GM18909 (cell line): Measurements from ENCODE around the gene GTSE1.

ENCODE experiments used
- ATAC-seq: cut with Tn5 transposase; IDR thresholded peaks from one replicate; pipeline ENCODE4 v1.9.1; 2021; ENCODE audit warnings: mild to moderate bottlenecking; ENCODE audit not compliant: unreplicated experiment, poor library complexity

The GTSE1 gene

DNA sequence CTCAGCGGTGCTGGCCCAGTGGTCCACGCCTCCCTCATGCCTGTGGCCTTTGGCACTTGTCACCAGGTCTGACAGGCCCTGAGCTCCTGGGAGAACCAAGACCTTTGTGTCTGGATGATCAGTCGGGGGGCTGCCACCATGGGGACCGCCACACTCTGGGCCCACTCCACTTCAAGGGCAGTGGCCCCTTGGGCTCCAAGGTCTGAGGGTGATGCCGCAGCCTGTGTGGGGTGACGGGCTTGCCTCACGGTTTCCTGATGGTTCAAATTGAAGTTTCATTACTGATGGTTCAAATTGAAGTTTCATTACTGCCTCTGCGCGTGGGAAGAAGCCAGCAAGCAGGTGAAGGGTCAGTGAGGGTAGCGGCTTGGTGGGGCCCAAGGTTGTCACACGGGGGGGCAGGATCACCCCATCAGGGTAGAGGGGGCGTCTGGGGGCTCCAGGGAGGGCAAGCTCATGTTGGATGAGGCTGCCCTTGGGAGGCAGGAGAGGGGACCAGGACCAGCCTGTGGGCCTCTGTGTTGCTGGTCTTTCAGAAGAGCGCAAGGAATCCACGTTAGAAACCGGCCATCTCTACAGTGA is 66.4 kb downstream of the GTSE1 start:
- ATAC-seq, result no peak

DNA sequence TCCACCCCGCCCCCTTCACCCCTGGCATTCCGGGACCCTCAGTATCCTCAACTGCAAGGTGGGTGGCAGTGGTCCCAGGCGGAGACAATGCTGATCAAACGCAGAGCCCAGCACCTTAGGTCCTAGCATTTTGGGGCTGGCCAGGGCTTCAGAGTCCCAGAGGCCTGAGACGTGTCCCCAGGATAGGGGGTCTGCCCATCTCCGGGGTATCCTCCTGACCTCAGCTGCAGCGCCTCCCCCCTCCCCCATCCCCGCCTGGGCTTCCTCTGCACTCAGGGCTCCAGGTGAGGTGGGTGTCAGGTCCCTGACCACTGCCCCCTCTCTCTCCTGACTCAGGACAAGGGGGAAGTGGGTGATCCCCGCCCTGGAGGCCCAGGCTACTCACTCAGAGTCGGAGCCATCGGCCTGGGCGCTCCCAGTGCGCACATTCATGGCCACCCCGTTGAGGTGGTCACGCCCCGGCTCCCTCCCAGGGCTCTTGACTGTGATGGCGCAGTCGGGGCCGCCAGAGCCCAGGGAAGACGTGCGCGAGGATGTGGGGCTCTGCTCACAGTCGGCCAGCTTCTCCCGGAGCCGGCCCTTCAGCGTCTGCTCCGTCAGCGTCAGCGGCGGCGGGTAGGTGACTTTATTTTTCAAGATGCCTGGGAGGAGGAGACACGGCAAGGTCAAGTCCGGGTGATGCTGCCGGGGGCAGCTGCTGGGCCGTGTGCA is 67.1 kb downstream of the GTSE1 start:
- ATAC-seq, result no peak

DNA sequence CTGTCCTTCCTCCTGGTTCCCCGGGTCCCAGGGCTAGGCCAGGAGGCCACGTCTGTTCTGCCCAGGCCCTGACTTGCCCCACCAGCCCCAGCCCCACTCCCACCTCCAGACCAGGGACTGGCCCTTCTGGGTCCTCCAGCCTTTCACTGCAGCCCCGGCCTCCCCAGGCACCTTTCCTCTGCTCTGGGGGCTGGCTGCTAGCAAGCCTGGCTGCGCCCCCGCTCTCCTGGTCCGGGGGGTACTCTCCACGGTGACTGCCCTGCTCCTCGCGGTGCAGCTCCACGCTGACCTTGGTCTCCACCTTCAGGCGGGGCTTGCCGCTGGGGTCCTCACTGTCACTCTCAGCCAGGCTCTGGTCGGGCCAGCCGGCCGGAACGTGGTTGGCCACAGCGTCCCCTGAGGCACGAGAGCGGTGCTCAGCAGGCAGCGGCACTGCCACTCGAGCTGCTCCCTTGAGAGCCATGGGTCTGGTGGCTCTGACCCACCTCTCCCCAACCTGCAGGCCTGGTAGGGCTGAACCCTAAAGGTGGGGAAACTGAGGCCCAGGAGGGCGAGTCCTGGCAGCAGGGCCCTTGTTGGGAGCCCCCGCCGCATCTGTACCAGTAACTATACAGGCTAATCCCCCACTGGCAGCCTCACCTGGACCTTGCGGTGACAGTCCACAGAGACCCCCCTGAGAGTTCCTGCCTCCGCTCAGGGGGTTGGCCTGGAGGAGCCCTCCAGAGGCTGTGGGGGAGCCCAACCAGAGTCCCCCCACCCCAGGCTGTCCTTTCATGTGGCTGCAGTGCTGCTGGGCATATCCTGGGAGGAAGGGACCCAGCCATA is 67.9 kb downstream of the GTSE1 start:
- ATAC-seq, result no peak

DNA sequence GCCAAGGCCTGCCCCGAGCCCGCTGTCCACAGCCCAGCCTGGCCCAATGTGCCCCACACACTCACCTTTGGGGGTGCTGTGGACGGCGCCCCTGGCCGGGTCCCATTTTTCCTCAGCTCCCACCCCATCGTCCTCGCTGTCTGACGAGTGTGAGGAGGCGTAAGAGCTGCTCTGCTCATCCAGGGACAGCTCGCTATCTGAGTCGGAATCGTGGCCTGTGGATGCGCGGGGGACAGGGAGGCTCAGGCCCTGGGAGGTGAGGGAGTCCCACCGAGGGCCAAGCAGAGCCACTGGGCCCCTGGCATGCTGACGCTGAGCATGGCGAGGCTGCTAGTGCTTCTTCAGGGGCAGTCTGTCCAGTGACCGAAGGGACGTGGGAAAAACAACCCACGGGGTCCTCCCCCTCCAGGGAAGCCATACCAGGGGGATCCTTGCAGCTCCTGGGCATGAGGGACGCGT is 68.5 kb downstream of the GTSE1 start:
- ATAC-seq, result no peak

DNA sequence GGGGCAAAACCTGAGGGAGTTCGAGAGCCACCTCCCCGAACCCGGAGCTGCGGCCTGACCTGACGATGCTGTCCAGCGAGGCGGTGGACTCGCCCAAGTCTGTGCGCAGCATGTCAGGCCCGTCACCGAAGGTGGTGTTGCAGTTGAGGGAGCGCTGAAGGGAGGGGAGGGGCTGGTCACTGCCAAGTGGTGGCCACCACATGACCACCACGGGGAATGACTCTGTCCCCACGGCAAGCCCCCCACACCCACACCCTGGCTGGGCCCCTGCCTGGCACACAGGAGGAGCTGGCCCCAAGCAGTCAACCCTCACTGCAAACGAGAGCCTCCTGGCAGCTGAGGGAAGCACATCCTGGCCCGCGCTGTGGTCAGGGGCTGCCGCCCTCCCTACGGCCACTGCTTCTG is 69.7 kb downstream of the GTSE1 start:
- ATAC-seq, result no peak

DNA sequence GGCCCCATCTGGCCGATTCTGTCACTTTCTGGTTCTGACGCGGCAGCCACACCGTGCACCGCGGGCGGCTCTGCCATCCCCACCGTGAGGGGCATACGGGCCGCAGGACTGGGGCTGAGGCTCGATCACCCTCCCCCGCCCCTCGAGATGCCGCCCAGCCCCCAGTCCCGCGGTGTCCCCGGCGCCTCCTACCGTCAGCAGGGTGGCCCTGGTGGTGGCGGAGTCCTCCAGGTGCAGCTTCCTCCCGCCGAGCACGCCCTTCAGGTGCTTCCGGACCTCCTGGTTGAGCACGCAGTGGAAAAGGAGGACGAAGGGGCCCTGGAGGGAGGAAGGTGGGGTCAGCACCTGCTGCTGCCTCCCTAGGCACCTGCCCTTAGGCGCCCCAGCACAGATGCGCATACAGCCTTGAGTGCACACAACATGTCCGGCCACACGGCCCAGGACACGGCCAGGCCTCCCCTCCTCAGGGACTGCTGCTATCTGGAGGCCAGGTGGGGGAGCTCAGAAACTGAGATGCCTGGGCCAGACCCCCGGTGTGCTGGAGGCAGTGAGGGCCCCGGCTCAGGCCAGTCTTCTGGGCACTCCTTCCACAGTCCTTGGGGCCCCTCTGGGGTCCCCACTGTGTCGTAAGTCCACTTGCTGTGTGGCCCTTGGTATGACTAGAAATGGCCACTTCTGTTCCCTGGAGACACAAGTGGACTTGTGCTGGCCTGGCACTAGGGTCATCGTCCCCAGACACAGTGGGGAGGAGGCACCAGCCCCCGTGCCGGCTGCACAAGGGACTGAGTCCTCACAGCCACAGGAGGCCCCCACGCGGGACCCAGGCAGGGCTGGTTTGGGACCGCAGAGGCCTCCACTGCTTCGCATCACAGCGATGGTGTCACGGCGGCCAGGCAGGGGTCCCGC is 70.4 kb downstream of the GTSE1 start:
- no peak for ATAC-seq

DNA sequence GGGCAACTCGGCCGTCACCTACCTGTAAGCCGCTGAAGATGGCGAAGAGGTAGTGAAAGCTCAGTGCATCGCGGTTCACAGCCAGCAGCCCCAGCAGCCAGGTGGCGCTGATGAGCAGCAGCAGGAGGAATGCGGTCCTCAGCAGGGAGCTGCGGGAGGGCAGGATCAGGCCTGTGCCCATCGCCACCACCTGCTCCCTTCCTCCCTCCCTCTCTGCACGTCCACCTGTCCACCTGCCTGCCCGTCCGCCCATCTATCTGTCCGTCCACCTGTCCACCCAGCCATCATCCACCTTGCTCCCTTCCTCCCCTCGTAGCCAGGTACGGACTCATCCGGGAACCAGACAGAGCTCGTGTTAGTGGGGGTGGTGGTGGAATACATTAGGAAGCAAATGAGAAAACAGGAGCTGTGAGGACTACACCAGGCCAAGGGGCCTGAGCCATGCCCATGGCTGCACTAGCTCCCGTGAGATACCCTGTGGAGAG is 71.1 kb downstream of the GTSE1 start:
- ATAC-seq, result no peak

DNA sequence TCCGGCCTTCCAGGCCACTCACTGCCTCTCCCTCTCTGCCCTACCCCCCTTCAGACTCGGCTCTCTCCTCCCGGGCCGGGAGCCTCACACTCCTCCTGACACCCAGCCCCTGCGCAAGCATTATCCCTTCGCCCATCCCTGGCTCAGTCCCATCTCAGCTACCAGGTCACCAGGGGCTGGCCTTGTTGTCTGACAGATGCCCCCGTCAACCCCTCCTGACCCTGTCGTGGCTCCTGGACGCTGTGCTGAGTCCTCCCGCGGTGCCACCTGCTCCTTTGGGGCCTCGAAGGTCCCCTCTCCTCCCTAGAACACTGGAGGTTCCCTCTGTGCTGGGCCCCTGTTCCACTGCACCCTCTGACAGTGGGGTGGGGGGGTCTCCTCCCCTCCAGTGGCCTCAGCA is 71.8 kb downstream of the GTSE1 start:
- no peak for ATAC-seq

DNA sequence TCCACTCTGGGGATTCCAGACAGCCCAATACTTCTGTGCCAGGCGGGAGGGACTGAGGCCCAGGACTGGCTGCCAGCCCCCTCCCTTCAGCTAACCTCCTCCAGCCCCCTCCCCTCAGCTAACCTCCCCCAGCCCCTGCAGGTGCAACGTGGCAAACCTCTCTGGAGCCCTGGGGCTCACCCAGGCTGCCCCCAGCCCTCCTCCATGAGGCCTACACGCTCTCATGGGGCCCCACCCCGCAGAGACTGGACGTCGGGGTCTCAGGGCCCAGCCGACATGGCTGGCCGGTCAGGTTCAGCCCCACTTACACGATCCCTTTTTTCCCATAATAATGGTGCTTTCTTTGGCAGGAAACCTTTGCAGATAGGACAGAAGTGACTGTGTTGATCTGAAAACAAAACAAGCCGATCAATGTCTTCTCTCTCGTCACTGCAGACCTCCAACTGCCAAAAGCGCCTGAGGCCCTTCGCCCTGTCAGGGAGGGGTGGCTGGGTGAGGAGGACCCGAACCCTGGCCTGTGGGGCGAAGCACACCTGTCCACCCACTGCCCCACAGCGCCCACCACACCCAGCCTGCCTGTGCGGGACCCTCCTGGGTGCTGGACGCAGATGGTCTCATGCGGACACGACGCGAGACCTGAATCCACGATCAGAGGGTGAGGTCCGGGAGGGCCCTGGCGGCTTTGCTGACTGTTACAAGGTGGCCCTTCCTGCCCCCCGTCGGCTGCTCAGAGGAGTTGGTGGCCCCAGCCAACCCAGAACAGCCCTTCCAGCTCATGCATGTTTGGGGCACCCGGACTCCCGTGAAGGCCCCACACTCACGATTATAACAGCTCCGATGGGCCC is 72.4 kb downstream of the GTSE1 start:
- no peak for ATAC-seq

DNA sequence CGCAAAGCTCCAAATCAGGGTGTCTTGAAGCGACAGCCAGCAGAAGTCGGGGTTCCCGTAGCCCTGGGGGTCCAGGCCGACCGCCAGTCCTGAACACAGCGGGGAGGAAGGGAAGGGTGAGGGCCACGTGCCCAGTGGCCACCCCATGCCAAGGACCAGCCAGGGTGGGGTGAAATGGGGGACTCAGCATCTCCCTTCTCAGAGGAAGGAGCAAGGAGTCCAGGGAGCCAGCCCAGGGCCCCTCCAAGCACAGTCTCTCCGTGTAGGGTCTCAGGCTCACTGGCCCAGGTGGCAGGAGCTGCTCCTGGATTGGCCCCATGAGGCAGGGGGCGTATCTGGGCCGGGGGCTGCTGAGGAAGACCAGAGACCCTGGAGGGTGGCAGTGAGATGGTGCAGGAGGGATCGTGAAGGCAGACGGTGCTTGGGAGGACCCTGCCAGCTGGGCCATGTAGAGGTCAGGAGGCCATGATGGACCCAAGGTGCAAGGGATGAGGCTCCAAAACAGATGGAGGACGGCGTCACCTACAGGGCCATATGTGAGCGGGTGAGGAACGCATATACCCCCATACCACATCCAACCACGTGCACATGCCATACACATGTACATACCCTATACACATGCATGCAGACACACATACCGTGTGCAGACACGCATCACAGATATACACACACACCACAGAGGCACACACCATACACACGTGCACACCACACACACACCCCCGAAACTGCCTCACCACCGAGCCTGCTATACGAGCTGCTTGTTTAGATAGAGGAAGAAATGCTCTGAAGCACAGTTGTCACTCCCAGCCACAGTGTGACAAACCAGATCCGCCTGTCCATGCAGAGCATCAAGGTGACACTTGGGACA is 73.3 kb downstream of the GTSE1 start:
- ATAC-seq, result no peak

DNA sequence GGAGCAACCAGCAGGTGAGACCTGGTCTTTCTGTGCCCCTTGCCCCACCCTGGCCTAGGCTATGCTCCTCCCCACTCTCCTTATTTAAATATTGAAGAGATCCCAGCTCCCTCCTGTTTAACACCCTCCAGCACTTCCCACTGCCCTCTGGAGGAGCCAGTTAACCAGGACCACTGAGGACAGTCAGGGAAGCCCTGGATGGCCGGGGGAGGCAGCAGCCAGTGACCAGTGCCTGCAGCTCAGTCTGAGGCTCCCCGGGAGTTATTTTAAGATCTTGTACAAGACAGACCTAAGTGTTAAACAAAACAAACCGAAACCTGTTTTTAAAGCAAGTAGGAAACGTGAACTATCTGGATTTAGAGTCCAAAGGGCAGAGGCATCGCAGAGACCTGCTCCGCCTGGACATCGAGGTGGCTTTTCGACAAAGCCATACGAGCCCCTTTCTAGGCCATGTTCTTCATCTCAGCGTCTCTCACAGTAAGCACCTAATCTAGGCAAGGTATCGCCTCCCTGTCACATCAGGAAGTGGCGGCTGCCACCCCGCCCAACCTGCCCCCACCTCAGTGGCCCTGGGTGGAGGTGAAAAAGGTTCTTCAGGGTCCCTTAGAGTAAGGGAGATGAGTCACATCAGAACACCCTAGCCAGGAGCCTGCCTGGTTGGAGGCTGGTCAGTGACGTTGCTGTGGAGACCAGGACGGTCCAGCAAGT is 74.1 kb downstream of the GTSE1 start:
- no peak for ATAC-seq

DNA sequence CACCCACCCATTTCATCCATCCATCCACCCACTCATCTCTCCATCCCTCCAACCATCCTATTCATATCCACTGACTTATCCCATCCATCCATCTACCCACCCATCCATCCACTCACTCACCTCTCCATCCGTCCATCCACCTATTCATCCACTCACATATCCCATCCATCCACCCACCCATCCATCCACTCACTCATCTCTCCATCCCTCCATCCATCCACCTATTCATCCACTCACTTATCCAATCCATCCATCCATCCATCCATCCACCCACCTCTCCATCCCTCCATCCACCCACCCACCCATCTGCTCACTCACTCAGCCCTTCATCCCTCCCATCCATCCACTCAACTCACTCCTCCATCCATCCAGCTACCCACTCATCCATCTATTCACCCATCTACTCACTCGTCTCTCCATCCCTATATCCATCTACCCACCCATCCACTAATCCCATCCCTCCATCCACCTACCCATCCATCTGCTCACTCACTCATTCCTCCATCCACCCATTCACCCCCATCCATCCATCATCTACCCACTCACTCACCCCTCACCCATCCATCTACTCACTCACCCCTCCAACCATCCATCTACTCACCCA is 75.1 kb downstream of the GTSE1 start:
- no peak for ATAC-seq

DNA sequence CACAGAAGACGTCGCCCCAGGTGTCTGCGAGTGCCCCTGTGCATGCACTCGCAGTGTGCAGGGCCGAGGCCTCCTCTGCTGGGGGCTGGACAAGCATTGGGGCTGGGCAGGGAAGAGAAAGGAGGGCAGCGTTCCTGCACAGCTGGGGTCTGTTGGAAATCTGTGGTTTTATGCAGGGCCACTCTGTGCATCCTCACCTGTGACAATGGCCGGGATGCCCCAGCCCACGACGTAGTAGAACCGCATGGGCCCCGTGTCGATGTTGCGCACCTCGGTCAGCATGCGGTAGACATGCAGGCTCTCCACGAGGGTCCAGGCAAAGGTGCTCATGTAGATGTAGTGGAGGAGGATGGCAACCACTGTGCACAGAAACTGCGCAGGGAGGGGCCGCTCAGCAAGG is 76.0 kb downstream of the GTSE1 start:
- ATAC-seq, result no peak

DNA sequence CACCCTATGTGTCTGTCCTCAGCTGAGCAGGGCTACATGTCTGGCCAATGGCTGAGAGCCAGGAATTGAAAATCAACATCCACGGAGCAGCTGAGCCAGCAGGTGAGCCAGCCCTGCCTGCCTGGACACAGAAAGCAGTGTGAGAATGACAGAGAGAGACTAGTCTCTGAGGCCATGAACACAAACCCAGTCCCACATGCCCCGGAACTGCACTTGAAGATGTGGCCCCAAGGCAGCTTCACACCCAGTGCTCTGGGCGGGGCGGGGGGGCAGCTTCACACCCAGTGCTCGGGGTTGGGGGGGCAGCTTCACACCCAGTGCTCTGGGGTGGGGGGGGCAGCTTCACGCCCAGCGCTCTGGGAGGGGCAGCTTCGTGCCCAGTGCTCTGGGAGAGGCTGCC is 76.5 kb downstream of the GTSE1 start:
- no peak for ATAC-seq

DNA sequence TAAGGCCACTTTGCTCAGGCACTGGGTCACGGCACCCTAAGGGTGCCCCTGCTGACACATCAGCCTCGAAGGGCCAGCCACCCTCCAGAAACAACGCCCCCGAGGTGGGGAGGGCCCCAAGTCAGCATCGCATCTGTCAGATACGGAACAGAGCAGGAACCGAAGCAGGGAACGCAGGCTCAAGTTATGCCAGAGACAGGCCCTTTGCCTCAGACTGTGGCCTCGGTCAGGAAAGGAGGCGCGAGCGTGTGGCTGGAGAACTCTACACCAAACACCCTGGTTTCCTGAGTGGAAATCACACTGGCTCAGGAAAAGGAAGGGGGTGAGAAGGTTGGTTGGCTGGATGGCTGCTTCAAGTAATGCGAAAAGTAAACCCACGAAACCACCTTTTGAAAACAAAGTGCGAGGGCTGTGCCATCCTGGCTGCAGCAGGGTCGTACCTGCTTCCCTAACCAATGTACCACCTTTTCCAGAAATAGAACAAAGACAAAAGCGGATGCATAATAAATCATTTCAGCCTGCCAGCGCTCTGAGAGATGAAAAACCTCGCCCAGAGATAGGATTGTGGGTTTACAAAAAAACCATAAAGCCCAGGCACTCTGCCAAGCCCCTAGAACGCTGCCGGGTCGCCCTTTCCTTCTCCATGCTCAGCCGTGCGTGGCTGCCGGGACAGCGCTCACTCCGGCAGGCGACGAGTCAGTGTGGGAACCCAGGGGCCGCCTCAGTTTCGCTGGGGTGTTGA is 77.4 kb downstream of the GTSE1 start:
- ATAC-seq, result no peak

DNA sequence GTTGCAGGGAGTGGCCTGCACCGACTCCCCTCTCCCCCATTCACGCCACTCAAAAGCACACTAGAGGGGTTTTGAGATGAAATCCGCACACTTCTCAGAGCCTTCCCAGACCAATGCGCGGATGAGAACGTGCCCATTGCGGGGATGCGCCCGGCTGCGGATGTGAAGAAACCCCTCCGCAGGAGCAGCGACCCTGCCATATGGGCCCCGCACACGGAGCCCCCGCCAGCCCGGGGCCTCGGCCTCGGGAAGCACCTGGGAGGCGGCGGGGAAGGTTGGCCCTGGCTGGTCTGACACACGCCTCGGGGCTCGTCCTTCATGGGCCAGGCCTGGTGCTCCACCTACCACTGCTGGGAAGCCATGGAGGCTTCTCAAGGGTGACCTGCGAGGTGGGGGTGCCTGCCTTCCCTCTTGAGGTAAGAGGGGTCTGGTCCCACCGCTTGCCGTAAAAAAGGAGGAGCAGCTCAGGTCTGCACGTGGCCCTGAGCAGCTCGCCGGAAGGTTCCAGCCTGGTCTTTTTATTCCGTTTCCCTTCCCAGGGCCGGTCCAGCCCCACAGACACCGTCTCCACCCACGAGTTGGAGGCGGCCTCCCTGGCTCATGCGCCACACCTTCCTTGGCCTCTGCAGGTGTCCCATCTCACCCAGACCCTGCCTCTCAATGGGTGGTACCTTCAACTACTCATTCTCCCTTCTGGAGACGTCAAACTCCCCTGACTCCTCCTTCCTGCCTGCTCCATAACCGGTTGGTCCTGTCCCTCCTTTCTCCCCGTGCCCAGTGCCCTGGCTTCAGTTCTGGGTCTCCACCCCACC is 78.2 kb downstream of the GTSE1 start:
- no peak for ATAC-seq
